WERI-Rb-1 (cell line): ENCODE data around the gene RGS12.

Experiments
- DNase-seq: peaks from one replicate; pipeline ENCODE4 v3.0.0-alpha.2; 2020
- H3K27ac ChIP-seq: fragments of 250-450 bp; sonication (Bioruptor Pico); 2 replicates; pipeline ENCODE4 v1.5.1; 2020; ENCODE audit warnings: mild to moderate bottlenecking, moderate library complexity
- H3K27me3 ChIP-seq: fragments of 250-450 bp; sonication (Bioruptor Pico); 2 replicates; pipeline ENCODE4 v1.5.1; 2021; ENCODE audit warnings: mild to moderate bottlenecking, low read depth, moderate library complexity; ENCODE audit not compliant: insufficient read depth, severe bottlenecking
- H3K36me3 ChIP-seq: fragments of 250-450 bp; sonication (Bioruptor Pico); 2 replicates; pipeline ENCODE4 v1.5.1; 2020; ENCODE audit warnings: mild to moderate bottlenecking, moderate library complexity
- H3K4me3 ChIP-seq: 2 replicates; pipeline ENCODE4 v1.5.1; 2011; ENCODE audit warnings: low read depth, mild to moderate bottlenecking, control low read depth, low read length
- H3K9me3 ChIP-seq: fragments of 250-450 bp; sonication (Bioruptor Pico); 2 replicates; pipeline ENCODE4 v1.5.1; 2021; ENCODE audit warnings: mild to moderate bottlenecking, moderate library complexity; ENCODE audit not compliant: severe bottlenecking
- TF ChIP-seq, protein P1 (sequence below): IDR thresholded peaks from 2 replicates; pipeline ENCODE4 v1.5.1; 2011; ENCODE audit warnings: low read depth, mild to moderate bottlenecking, control low read depth, inconsistent platforms, low read length

The RGS12 gene

DNA sequence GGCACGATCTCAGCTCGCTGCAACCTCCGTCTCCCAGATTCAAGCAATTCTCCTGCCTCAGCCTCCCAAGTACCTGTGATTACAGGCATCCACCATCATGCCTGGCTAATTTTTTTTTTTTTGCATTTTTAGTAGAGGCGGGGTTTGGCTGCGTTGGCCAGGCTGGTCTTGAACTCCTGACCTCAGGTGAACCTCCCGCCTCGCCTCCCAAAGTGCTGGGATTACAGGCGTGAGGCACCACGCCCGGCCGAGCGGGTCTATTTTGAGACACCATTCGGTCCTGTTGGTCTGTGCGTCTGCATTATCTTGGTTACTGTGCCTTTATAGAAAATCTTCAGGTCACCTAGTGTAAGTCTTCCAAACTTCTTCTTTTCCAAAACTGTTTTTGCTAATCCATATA is 21.7 kb upstream of the RGS12 start:
- H3K9me3 ChIP-seq: no peaks in the 10 kb centered on the region

DNA sequence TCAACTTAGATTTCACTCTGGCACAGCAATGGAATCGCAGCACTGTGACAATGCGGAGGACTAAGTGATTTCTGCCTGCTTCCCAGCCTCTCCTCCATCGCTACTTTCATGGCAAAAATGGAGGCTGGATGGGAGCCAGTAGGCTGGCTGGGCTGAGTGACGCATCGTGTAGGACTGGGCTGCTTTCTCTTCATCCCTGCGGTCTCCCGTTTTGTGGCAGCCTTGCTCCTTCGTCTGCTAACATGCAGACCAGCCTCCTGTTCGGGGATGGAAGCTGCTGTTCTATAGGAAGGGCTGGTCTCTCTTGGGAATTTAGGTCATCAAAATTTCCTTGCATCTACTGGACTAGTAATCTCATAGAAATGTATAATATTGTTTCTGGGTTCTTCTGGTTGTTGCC is 15.8 kb upstream of the RGS12 start:
- TF ChIP-seq, protein P1, sequence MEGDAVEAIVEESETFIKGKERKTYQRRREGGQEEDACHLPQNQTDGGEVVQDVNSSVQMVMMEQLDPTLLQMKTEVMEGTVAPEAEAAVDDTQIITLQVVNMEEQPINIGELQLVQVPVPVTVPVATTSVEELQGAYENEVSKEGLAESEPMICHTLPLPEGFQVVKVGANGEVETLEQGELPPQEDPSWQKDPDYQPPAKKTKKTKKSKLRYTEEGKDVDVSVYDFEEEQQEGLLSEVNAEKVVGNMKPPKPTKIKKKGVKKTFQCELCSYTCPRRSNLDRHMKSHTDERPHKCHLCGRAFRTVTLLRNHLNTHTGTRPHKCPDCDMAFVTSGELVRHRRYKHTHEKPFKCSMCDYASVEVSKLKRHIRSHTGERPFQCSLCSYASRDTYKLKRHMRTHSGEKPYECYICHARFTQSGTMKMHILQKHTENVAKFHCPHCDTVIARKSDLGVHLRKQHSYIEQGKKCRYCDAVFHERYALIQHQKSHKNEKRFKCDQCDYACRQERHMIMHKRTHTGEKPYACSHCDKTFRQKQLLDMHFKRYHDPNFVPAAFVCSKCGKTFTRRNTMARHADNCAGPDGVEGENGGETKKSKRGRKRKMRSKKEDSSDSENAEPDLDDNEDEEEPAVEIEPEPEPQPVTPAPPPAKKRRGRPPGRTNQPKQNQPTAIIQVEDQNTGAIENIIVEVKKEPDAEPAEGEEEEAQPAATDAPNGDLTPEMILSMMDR: no peak
- no peak for DNase-seq
- H3K27me3 ChIP-seq: no peaks in the 10 kb centered on the region
- no peaks in the 10 kb centered on the region for H3K36me3 ChIP-seq
- peaks cover 7% of the 10 kb centered on the region for H3K9me3 ChIP-seq
- no peak overlapping the region for H3K27ac ChIP-seq
- no peak overlapping the region for H3K4me3 ChIP-seq

More for the DNA sequence above, 21.7 kb upstream of the RGS12 start:
- H3K4me3 ChIP-seq: no peak overlapping the region
- H3K36me3 ChIP-seq: no peaks in the 10 kb centered on the region
- no peak for DNase-seq
- no peak overlapping the region for H3K27ac ChIP-seq
- TF ChIP-seq, protein P1: no peak
- H3K27me3 ChIP-seq: no peaks in the 10 kb centered on the region

DNA sequence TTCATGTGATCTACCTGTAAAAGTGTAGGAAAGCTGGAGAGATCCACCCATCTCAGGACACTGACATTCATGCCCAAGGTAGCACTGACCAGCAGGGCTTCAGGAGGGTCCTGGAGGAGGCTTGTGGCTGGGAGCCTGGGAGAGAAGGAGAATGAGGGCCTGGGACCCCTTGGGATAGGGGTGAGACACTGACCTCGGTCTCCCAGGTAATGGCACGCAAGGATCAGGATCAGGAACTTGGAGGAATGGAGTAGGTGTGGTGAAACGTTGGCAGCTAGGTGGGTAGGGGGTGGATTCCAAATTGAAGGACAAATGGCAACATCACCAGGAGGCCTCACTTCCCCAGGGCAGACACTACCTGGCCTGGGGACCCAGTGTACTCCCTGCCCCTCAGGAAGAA is 12.4 kb upstream of the RGS12 start:
- no peak for DNase-seq

DNA sequence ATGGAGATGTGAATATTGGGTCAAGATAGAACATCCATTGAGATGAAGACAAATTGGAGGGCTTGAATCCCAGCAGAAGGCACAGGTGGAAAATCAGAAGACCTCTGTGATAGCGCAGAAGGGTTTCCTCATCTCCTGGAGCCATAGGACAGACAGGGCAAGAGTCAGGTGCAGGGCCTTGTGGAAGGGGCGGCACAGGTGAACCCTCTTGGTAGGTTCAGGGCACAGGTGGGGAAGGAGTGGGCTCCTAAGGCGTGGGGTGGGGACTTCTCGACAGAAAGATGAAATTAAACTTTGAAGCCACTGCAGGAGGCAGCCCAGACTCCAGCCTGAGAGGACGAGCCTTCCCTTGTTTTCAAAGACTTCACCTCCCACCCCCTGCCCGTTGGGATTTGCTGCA is 9.3 kb upstream of the RGS12 start:
- TF ChIP-seq, protein P1: no peak
- peaks cover 9% of the 10 kb centered on the region for H3K9me3 ChIP-seq
- H3K27me3 ChIP-seq: no peaks in the 10 kb centered on the region
- no peak overlapping the region for H3K27ac ChIP-seq
- H3K4me3 ChIP-seq: no peak overlapping the region
- no peak for DNase-seq
- no peaks in the 10 kb centered on the region for H3K36me3 ChIP-seq

More for the DNA sequence above, 12.4 kb upstream of the RGS12 start:
- H3K9me3 ChIP-seq: peaks cover 9% of the 10 kb centered on the region
- TF ChIP-seq, protein P1: no peak
- no peak overlapping the region for H3K4me3 ChIP-seq
- no peaks in the 10 kb centered on the region for H3K36me3 ChIP-seq
- H3K27ac ChIP-seq: no peak overlapping the region
- no peaks in the 10 kb centered on the region for H3K27me3 ChIP-seq

DNA sequence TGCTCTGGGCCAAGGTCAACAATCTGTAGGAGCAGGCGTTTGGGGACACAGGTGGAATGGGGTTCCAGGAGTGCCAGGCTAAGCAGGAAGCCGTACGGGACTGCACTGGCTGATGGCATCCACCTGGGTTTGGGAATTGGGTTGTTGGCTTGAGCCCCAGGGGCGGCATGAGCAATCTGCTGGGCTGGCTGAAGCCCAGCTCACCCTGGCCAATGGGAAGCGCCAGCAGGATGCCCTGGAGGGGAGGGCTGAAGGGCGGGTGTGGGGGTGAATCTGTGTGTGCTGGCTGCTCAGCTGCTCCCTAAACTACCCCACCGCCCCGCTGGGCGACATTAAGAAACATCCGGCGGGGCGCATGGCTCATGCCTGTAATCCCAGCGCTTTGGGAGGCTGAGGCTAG is 8.9 kb upstream of the RGS12 start:
- no peaks in the 10 kb centered on the region for H3K27me3 ChIP-seq
- H3K36me3 ChIP-seq: no peaks in the 10 kb centered on the region
- H3K4me3 ChIP-seq: no peak overlapping the region
- no peak for DNase-seq
- H3K9me3 ChIP-seq: peaks cover 9% of the 10 kb centered on the region
- H3K27ac ChIP-seq: no peak overlapping the region
- TF ChIP-seq, protein P1: no peak
